ENCODE data around the gene KATNBL1.
"Not testable (repeated sequence)": the region's sequence is repeated elsewhere in the genome, so short reads cannot be mapped to it uniquely, and the experiment has no call there.

Gene KATNBL1

DNA sequence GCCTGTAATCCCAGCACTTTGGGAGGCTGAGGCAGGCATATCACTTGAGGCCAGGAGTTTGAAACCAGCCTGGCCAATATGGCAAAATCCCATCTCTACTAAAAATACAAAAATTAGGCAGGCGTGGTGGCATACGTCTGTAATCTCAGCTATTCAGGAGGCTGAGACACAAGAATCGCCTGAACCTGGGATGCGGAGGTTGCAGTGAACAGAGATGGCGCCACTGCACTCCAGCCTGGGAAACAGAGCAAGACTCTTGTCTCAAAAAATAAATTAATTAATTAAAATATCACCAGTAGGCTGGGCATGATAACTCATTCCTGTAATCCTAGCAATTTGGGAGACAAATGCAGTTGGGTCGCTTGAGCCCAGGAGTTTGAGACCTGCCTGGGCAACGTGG lies 16.6 kb downstream of the KATNBL1 start:
- DNase-seq = not testable (repeated sequence)

DNA sequence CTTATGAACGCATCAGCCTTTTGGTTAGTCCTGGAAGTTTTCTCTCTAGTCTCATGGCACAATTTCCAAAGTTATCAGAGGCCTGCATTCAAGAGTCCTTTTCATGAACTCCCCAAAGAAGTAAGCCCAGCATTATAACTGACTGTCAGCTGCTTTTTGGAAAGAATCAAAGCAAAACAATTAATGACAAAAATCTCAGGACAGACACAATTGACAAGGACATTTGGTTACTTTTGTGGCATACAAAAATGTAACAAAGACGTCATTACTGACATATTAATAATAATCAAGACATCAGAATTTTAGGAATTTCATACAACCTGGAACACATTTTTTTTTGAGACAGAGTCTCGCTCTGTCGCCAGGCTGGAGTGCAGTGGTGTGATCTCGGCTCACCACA lies 21.2 kb downstream of the KATNBL1 start:
- DNase-seq = no peak

DNA sequence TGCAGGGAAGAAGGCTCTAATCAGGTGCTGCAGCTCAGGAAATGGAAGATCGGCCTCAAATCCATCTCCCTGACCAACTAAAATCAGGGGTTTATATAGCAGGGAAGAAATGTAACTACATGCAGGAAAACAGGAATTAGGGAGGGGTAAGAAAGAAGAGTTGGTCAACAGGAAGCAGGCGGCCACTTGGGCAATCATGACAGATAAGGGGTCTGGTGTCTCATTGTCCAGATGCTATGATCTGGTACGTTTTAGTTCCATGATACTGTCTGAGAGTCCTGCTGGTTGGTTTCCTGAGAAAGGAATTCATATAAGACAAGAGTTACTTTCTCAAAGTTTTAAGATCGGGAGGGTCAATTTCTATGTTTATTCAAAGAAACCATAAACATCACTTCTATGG lies 24.2 kb downstream of the KATNBL1 start:
- no peak for DNase-seq

DNA sequence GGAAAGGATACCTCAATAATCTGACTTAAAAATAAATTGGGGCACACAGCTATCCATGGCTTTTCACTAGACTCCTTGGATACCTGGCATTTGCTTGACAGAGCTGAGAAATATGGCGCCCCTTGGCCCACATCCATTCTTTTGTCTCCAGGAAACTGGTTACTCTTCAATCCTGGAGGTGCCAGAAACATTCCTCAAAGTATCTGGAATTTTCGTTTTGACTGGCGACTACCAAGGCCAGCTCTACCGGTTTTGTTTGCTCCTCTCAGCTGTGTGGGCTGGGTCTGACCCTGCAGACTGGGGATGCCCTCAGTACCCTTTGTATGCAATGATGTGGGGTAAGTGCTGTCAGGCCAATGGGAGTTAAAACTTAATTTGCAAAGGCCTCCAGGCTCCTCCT lies 27.0 kb downstream of the KATNBL1 start:
- no peak for DNase-seq

DNA sequence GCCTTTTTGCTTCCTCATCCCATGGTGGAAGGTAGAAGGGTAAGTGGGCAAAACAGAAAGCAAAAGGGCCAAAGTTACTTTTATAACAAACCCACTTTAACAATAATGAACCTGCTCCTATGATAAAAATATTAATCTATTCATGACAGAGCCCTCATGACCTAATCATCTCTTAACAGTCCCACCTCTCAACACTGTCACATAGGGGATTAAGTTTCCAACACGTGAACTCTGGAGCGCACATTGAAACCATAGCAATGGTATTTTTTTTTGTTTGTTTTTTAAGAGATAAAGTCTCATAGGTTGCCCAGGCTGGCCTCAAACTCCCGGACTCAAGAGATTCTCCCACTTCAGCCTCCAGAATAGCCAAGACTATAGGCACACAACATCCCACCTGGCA lies 30.7 kb downstream of the KATNBL1 start:
- no peak for DNase-seq

DNA sequence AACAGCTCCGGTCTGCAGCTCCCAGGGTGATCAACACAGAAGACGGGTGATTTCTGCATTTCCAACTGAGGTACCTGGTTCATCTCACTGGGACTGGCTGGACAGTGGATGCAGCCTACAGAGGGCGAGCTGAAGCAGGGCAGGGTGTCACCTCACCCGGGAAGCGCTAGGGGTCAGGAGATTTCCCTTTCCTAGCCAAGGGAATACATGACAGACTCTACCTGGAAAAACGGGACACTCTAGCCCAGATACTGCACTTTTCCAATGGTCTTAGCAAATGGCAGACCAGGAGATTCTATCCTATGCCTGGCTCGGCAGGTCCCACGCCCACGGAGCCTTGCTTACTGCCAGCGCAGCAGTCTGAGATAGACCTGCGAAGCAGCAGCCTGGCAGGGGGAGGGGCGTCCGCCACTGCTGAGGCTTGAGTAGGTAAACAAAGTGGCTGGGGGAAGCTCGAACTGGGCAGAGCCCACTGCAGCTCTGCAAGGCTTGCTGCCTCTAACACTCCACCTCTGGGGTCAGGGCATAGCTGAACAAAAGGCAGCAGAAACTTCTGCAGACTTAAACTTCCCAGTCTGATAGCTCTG lies 43.8 kb downstream of the KATNBL1 start:
- DNase-seq = not testable (repeated sequence)

DNA sequence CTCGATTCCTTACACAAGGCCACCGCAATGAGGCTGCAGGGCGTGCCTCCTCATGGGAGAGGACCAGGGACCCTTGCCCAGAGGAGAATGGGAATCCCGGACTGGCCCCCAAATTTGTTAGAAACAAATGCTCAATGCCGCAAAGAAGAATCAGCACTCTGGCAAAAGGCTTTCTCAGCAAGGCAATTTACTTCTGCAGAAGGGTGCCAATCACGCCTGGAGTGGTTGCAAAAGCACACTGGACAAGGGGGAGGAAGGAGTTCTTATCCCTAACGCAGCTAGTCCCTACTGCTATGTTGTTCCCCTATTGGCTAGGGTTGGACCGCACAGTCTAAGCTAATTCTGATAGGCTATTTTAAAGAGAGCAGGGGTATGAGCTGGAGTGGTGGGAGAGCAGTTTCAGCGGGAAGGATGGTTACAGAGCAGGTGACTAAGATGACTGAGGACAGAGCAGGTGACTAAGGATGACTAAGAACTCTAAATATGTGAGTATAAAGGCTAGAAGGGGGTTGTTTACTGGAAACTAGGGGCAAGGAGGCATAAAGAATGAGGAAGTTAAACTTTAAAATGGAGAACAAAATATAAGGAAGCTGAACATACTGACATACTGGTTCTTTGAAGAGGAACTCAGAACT lies 48.5 kb downstream of the KATNBL1 start:
- DNase-seq = no peak

DNA sequence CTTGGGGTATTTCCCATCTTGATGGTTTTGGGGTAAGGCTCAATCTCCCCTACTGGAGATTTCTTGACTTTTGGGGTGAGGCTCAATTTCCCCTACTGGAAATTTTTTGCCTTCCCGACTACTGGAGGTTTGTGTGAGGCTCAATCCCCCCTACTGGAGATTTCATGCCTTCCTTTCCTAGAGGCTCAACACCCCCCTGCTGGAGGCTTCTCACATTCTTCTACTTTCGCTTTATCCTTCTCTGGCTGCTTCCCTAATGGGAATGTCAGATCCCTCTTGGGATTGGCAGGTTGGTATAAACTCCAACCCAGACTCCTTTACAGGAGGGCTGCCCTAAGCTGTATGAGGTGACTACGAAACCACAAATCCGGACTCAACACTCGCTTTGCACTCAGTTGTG lies 49.2 kb downstream of the KATNBL1 start:
- no peak for DNase-seq

DNA sequence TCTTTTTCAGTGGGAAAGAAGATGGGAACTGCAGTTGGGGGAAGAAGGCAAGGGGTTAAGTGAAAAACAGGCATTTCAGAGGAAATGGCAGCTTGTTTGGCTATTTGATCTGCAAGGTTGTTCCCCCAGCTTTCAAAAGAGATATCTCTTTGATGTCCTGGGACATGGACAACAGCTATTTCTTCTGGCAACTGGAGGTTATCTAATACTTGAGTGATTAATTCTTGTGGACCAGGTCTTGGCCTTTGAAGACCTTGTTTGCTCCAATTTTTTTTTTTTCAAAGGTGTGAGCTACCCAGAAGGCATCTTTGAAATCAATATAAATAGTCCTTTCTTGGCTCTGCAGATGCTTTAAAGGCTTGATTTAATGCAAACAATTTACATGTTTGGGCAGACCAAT lies 51.5 kb downstream of the KATNBL1 start:
- DNase-seq = no peak

DNA sequence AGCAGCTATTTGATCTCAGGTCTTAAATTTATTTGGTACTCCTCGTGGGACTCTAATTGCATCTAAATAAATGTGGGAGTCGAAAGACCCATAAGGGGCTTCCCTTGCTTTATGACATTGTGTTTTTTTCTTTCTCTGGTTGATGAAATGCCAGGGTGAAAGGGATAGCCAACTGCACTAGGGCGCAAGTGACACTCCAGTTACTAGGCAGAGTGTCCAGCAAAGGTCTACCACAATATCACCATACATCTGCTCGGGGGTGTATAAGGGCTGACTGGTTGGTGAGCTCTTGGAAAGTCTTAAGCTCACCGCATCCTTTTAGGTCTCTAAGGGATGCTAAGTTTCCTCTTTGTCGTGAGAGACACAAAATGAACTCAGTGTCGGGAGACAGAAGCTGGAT lies 54.0 kb downstream of the KATNBL1 start:
- DNase-seq = no peak

DNA sequence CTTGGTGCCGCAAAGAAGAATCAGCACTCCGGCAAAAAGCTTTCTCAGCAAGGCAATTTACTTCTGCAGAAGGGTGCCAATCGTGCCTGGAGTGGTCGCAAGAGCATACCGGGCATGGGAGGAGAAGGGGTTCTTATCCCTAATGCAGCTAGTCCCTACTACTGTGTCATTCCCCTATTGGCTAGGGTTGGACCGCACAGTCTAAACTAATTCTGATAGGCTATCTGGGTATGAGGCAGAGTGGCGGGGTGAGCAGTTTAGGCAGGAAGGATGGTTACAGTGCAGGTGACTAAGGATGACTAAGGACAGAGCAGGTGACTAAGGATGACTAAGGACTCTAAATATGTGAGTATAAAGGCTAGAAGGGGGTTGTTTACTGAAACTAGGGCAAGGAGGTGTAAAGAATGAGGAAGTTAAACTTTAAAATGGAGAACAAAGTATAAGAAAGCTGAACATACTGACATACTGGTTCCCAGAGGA lies 55.1 kb downstream of the KATNBL1 start:
- no peak for DNase-seq

DNA sequence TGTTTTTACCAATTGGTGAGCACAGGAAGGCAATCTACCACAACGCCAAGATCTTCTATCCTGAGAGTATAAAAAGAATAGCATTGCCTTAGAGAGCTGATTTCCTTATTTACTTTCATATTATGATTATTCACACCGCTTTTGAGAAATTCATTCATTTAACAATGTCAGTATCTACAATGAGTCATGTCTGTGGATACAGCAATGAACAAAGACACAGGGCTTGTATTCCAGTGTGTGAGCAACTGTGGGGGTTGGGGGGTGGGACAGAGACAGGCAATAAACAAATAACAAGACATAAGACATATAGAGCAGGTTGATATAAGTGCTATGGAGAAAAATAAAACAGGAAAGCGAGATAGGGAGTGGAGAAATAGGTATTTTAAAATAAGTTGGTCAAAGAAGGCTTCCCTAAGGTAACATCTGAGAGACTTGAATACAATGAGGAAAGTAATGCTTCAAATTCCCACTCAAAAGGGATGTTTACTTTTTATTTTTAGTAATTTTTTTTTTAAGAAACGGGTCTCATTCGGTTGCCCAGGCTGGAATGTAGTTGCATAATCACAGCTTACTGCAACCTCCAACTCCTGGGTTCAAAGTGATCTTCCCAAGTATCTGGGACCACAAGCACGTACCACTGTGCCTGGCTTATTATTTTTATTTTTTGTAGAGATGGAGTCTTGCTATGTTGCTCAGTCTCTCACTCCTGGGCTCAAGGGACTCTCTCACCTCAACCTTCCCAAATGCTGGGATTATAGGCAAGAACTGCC lies 62.3 kb downstream of the KATNBL1 start:
- DNase-seq = no peak

DNA sequence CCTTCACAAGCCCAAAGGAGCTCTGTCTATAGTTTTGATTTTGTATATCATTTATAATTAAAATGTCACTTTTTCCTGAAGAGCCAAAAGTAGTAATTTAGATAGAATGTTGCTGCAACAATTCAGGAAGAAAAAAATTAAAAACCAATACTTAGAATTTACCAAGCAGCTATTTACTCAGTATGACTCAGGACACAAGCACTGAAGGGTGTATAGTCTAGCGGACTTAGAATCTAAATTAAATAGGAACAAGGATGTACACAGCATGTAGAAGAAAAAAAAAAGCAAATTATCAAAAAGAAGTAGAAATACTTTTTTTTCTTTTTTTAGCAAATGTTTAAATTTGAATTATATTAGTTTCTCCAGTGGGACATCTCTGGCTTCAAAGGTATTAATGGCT lies 76.4 kb downstream of the KATNBL1 start:
- no peak for DNase-seq

DNA sequence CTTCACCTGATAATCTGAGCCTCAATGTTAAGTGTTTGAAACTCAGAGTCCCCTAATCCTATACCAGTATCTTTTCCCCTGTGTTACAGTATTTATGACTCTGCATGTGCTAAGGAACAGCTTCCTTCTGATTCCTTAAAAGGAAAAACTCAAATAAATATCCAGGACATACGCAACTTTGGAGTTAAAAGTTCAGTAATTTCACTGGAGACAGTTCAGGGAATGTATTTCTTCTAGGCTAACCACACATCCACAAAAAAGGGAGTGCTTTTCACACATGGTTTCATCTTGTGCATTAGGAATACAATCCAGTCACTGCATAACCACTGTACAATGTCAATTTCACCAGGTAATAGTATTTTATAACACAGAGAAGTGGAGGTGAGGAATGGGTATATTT lies 77.0 kb downstream of the KATNBL1 start:
- no peak for DNase-seq

DNA sequence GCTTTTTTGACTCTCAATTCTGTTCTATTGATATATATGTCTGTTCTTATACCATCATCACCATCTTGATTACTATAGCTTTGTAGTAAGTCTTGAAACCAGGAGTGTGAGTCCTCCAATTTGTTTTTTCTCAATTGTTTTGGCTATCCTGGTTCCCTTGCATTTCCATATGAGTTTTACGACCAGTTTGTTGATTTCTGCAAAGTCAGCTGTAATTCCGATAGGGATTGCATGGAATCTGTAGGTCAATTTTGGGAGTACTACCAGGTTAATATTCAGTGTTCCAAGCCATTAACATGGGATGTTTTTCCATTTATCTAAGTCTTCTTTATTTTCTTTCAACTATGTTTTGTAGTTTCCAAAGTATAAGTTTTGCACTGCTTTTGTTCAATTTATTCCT lies 81.0 kb downstream of the KATNBL1 start:
- DNase-seq = no peak

DNA sequence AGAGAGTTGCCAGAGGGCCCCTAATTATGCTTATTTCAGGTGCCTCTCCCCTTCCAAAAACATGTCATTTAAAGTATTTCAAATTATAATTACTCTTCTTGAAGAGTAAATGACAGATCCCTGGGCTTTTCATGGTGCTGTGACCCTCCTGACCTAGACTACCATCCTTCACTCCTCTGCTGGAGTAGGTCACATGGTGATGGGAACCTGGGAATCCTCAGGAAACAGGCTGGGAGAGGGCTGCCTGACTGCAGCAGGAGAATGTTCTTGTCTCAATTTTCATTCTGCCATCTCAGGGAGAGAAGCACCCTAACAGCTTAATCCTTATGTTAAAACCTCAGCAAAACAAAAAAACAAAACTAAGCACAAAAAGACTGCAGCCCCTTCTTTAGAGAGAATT lies 83.4 kb downstream of the KATNBL1 start:
- DNase-seq = no peak

DNA sequence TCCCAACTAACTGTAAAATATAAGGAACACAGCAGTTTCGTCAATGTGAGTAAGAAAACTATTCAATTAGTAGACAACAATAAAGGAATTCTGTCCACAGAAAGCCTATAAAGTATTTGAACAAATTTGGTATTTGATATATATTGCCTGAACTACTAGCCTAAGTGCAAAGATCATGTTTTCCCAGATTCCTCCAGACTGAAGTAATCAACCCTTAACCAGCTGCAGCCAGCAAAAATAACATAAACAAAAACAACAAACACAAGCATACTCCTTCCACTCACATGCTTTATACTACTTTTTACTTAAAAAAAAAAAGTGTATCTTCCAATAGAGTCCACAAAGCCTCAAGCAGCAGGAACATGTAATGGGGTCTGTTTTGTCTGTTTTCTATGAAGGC lies 84.0 kb downstream of the KATNBL1 start:
- DNase-seq = no peak

DNA sequence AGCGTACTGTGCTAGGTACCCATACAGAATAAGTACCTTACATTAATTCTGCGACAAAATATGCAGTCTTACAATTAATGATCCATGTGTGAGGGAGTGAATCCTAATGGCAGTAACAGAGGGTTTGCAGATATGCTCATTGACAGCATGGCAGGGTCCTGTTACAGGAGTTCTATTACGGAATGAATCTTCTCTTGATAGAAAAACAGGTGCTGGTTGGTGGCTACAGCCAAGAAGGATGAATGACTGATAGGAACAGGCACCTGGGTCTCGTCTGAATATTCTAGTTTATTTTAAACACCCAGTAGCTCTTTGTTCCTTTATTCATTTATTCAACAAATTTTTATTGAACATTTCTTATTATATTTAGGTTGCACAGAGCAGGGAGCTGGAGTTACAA lies 85.2 kb downstream of the KATNBL1 start:
- no peak for DNase-seq

DNA sequence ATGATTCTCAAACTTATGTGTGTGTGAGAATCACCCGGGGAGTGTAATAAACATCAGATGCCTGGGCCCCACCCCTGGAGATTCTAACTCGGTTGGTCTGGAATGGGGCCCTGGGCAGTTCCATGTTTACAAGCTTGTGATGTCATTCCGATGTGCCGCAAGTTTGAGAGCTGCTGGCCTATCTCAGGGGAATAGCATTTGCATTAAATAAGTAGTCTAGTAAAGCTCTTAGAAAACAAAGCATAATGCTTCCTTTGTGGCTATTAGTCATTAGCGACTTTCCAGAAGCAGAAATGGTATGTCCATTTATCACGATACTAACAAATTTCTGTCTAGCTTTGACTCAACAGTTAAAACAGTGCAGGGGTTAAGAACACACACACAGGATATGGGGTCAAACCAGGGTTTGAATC lies 87.1 kb downstream of the KATNBL1 start:
- DNase-seq = no peak

DNA sequence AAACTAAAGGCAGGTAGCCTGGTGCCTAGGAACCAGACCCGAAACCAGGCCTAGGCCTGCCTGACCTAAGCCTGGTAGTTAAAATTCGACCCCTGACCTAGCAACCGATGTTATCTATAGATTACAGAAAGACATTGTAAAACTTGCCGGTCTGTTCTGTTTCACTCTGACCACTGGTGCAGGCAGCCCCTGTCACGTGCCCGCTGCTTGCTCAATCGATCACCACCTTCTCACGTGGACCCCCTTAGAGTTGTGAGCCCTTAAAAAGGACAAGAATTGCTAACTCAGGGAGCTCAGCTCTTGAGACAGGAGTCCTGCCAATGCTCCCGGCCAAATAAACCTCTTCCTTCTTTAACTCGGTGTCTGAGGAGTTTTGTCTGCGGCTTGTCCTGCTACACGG lies 88.1 kb downstream of the KATNBL1 start:
- DNase-seq = not testable (repeated sequence)

DNA sequence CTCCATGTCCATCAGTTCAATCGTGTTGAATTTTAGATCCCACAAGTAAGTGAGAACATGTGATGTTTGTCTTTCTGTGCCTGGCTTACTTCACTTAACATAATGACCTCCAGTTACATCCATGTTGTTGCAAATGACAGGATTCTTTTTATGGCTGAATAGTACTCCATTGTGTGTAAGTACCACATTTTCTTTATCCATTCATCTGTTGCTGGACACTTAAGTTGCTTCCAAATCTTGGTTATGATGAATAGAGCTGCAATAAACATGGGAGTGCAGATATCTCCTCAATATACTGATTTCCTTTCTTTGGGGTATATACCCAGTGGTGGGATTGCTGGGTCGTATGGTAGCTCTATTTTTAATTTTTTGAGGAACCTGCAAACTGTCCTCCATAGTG lies 89.5 kb downstream of the KATNBL1 start:
- not testable (repeated sequence) for DNase-seq

DNA sequence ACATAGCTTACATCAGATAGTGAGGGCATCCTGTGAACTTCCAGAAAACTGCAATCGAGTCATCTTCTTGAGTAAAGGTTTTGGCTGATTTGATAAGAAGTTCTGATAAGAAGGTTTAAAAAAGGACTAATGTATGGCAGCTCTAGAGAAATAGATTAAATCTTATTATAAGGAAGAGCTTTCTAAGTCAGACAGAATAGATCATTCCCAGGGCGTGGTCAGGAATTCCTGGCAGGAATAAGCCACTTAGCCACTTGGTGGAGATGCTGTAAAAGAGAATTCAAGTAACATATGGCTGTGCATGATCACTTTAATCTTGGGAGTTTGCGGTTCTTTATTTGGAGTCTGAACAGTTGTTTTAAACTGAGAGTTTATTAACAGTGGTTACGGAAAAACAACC lies 90.6 kb downstream of the KATNBL1 start:
- DNase-seq = no peak

DNA sequence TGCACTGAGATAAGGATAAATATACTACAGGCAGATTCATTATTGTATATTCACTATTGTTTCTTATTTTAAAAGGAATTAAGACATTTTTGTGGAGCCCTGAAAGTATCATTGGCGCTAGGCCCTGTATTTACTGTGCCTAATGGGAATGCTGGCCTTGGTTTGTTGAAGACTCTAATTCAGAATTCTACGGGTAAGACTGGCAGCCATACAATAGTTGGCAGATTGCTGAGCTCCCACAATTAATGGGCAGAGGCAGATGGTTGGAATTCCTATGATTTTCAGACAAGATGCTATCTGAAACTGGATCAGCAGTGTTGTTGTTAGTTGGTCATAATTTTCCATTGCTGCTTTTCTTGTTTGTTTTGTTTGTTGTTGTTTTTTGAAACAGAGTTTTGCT lies 93.3 kb downstream of the KATNBL1 start:
- no peak for DNase-seq

DNA sequence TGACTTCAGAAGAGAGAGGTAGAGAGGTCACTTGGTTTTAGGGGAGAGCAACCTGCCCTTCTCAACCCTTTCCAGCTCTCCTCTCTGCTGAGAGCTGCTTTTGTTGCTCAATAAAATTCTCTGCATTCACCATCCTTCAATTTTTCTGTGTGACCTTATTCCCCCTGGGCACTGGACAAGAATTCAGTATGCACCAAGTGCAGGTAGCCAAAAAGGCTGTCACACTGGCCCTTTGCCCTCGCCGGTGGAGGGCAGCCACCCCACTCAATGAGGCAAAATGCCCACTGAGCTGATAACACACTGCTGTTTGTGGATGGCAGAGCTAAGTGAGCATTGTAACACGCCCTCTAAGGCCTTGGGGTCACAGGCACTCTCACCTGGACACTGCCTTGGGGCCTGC lies 95.2 kb downstream of the KATNBL1 start:
- DNase-seq = no peak

All from CD4-positive, alpha-beta T cell treated with Interleukin-4 for 4 hours (primary cell).